Measurements from ENCODE around the gene ECSIT.
"Not testable (repeated sequence)": the region's sequence is repeated elsewhere in the genome, so short reads cannot be mapped to it uniquely, and the experiment has no call there.

ECSIT gene

GRCh38 chr19:11528551-11529341 lies at the start of gene ECSIT:
Gene ECSIT, minus strand, starts transcription at chr19:11529134. Its CDS starts 9,964 bp downstream, at chr19:11519170.
- peak; percentile 82 to 86 for DNase-seq (ENCODE audit: low read depth in 2 of 2)

GRCh38 chr19:11577451-11578257 lies 48.7 kb upstream of the ECSIT start, which contains the start of gene ACP5:
Gene ACP5, minus strand, starts transcription at chr19:11577645. Its CDS starts 328 bp downstream, at chr19:11577317.
- DNase-seq (ENCODE audit: low read depth in 2 of 2) = no peak

- DNase-seq (ENCODE audit: low read depth in 2 of 2) = no peak
Observed at GRCh38 chr19:11576227-11576626, 47.3 kb upstream of the ECSIT start.

- DNase-seq (ENCODE audit: low read depth in 2 of 2) = no peak
Observed at GRCh38 chr19:11574689-11575088, 45.8 kb upstream of the ECSIT start.

GRCh38 chr19:11573763-11574162 lies 44.8 kb upstream of the ECSIT start:
- DNase-seq (ENCODE audit: low read depth in 2 of 2) = not testable (repeated sequence)

GRCh38 chr19:11573354-11573753 lies 44.4 kb upstream of the ECSIT start:
- not testable (repeated sequence) for DNase-seq (ENCODE audit: low read depth in 2 of 2)

- DNase-seq (ENCODE audit: low read depth in 2 of 2) = no peak
Observed at GRCh38 chr19:11570039-11570462, 41.1 kb upstream of the ECSIT start.

GRCh38 chr19:11566164-11566563 lies 37.2 kb upstream of the ECSIT start:
- DNase-seq (ENCODE audit: low read depth in 2 of 2) = no peak

GRCh38 chr19:11565649-11565980 lies 36.7 kb upstream of the ECSIT start:
- not testable (repeated sequence) for DNase-seq (ENCODE audit: low read depth in 2 of 2)

- not testable (repeated sequence) for DNase-seq (ENCODE audit: low read depth in 2 of 2)
Observed at GRCh38 chr19:11564082-11564807, 35.3 kb upstream of the ECSIT start.

- DNase-seq (ENCODE audit: low read depth in 2 of 2) = no peak
Observed at GRCh38 chr19:11563532-11563931, 34.6 kb upstream of the ECSIT start.

GRCh38 chr19:11560404-11561051 lies 31.6 kb upstream of the ECSIT start:
- DNase-seq (ENCODE audit: low read depth in 2 of 2) = peak; percentile 22 to 38

GRCh38 chr19:11558881-11559828 lies 30.2 kb upstream of the ECSIT start, which contains the start of gene ELOF1:
Gene ELOF1, minus strand, starts transcription at chr19:11559230. Its CDS starts 4,883 bp downstream, at chr19:11554347.
- DNase-seq (ENCODE audit: low read depth in 2 of 2) = peak; percentile 93 to 95

- no peak for DNase-seq (ENCODE audit: low read depth in 2 of 2)
Observed at GRCh38 chr19:11556634-11557420, 27.9 kb upstream of the ECSIT start.

GRCh38 chr19:11555246-11555645 lies 26.3 kb upstream of the ECSIT start:
- no peak for DNase-seq (ENCODE audit: low read depth in 2 of 2)

GRCh38 chr19:11554160-11554559 lies 25.2 kb upstream of the ECSIT start:
- no peak for DNase-seq (ENCODE audit: low read depth in 2 of 2)

- no peak for DNase-seq (ENCODE audit: low read depth in 2 of 2)
Observed at GRCh38 chr19:11552666-11553372, 23.9 kb upstream of the ECSIT start.

GRCh38 chr19:11551603-11552235 lies 22.8 kb upstream of the ECSIT start:
- no peak for DNase-seq (ENCODE audit: low read depth in 2 of 2)
